SU-DHL-6 (cell line): ENCODE results near the gene PTPRK.

Experiments
- H2AFZ ChIP-seq: fragments of 200-600 bp; sonication (generic); 2 replicates; pipeline ENCODE4 v1.6.1; 2014; ENCODE audit warnings: low read depth, mild to moderate bottlenecking, moderate library complexity, mixed read lengths, antibody characterized with exemption, low read length; ENCODE audit not compliant: severe bottlenecking
- H3F3A ChIP-seq: fragments of 200-600 bp; shearing (Covaris generic); 2 replicates; pipeline ENCODE4 v1.6.0; 2016; ENCODE audit warnings: antibody characterized with exemption, mild to moderate bottlenecking; ENCODE audit not compliant: insufficient read depth
- H3K27ac ChIP-seq: fragments of 200-600 bp; sonication (generic); 2 replicates; pipeline ENCODE4 v1.5.1; 2016; ENCODE audit warnings: low read depth, mild to moderate bottlenecking, low read length, moderate library complexity, mixed read lengths
- H3K27me3 ChIP-seq: fragments of 200-600 bp; sonication (generic), shearing (Covaris generic); 2 replicates; pipeline ENCODE4 v1.6.0; 2014; ENCODE audit warnings: mild to moderate bottlenecking, low read length
- H3K36me3 ChIP-seq: fragments of 200-600 bp; sonication (generic); 2 replicates; pipeline ENCODE4 v1.6.1; 2014; ENCODE audit warnings: mild to moderate bottlenecking, low read length, mixed read lengths
- H3K4me2 ChIP-seq: fragments of 300-600, 200-600 bp; shearing (Covaris generic), sonication (generic); 2 replicates; pipeline ENCODE4 v1.6.0; 2014; ENCODE audit warnings: low read length, low read depth, mild to moderate bottlenecking; ENCODE audit not compliant: poor library complexity, severe bottlenecking
- H3K4me3 ChIP-seq: fragments of 200-600 bp; sonication (generic); 2 replicates; pipeline ENCODE4 v1.5.1; 2014; ENCODE audit warnings: antibody characterized with exemption, low read length, mild to moderate bottlenecking, mixed read lengths; ENCODE audit not compliant: insufficient read depth, poor library complexity, severe bottlenecking
- H3K79me2 ChIP-seq: fragments of 200-600 bp; sonication (generic); 2 replicates; pipeline ENCODE4 v1.6.1; 2014; ENCODE audit warnings: mild to moderate bottlenecking, low read length, moderate library complexity; ENCODE audit not compliant: insufficient read depth
- H3K9ac ChIP-seq: fragments of 200-600 bp; sonication (generic); 2 replicates; pipeline ENCODE4 v1.7.0; 2014; ENCODE audit warnings: mild to moderate bottlenecking, low read length
- H3K9me2 ChIP-seq: fragments of 200-600 bp; sonication (generic); replicated peaks from 2 replicates; pipeline ENCODE4 v1.6.1; 2014; ENCODE audit warnings: low read length; ENCODE audit not compliant: insufficient read depth
- H3K9me3 ChIP-seq: fragments of 200-600 bp; sonication (generic); 2 replicates; pipeline ENCODE4 v1.6.1; 2014; ENCODE audit warnings: low read length, mixed read lengths; ENCODE audit not compliant: insufficient read depth
- H4K20me1 ChIP-seq: fragments of 200-600 bp; sonication (generic); 2 replicates; pipeline ENCODE4 v1.6.1; 2014; ENCODE audit warnings: low read depth, mild to moderate bottlenecking, antibody characterized with exemption, low read length, moderate library complexity, mixed read lengths
- CTCF ChIP-seq: fragments of 200-600 bp; sonication (generic); IDR thresholded peaks from one replicate; pipeline ENCODE4 v1.5.1; 2017; ENCODE audit warnings: antibody characterized with exemption, mild to moderate bottlenecking, low read length, moderate library complexity; ENCODE audit not compliant: insufficient read depth, poor library complexity, severe bottlenecking
- EZH2phosphoT487 ChIP-seq: fragments of 200-600 bp; sonication (generic), shearing (Covaris generic); conservative IDR thresholded peaks from 2 replicates; pipeline ENCODE4 v1.6.1; 2018; ENCODE audit warnings: mild to moderate bottlenecking, antibody characterized with exemption, low read length, moderate library complexity, mixed read lengths

Gene PTPRK

GRCh38 chr6:128531696-128532095 is 11.3 kb upstream of the PTPRK start:
- H3K27me3 ChIP-seq = no peaks in the 10 kb centered on the region
- H3K9ac ChIP-seq = no peak overlapping the region
- H4K20me1 ChIP-seq = no peaks in the 10 kb centered on the region
- H3K9me2 ChIP-seq = no peaks in the 10 kb centered on the region
- no peaks in the 10 kb centered on the region for H3K79me2 ChIP-seq
- H3K9me3 ChIP-seq = no peaks in the 10 kb centered on the region
- no peak for TF ChIP-seq CTCF
- TF ChIP-seq EZH2phosphoT487 = no peak
- H3K4me3 ChIP-seq = no peak overlapping the region
- no peak overlapping the region for H3K4me2 ChIP-seq
- no peaks in the 10 kb centered on the region for H3F3A ChIP-seq
- no peak overlapping the region for H3K27ac ChIP-seq
- no peaks in the 10 kb centered on the region for H3K36me3 ChIP-seq
- no peak overlapping the region for H2AFZ ChIP-seq

- TF ChIP-seq CTCF = no peak
- Histone ChIP-seq H3K79me2 (no peaks in the 10 kb centered on the region), H3K4me2 (no peak overlapping the region), H3K27me3 (no peaks in the 10 kb centered on the region), H2AFZ (no peak overlapping the region), H3K9me3 (no peaks in the 10 kb centered on the region), H4K20me1 (no peaks in the 10 kb centered on the region), H3K4me3 (no peak overlapping the region), H3F3A (no peaks in the 10 kb centered on the region), H3K27ac (no peak overlapping the region), H3K9ac (no peak overlapping the region), H3K9me2 (no peaks in the 10 kb centered on the region), H3K36me3 (no peaks in the 10 kb centered on the region)
These were observed 7.8 kb upstream of the PTPRK start for GRCh38 chr6:128528241-128528640.

GRCh38 chr6:128527375-128527774 is 7.0 kb upstream of the PTPRK start:
- Histone ChIP-seq H3K4me3 (no peak overlapping the region), H3K27me3 (no peaks in the 10 kb centered on the region), H3K9ac (no peak overlapping the region), H4K20me1 (no peaks in the 10 kb centered on the region), H3K4me2 (no peak overlapping the region), H3K9me2 (no peaks in the 10 kb centered on the region), H3K79me2 (no peaks in the 10 kb centered on the region), H2AFZ (no peak overlapping the region), H3K27ac (no peak overlapping the region), H3K9me3 (no peaks in the 10 kb centered on the region), H3F3A (no peaks in the 10 kb centered on the region), H3K36me3 (no peaks in the 10 kb centered on the region)
- TF ChIP-seq CTCF = no peak
- no peak for TF ChIP-seq EZH2phosphoT487
